Measurements from ENCODE around the gene ARV1. TPM values are rescaled to one million over a fixed set of nuclear protein-coding genes. Genes with fewer than 3 reads are reported as not detected.

Gene ARV1
- total and polyA plus RNA-seq, 2 experiments from 2014 or later = 10.4 to 20.0 TPM

- no peak for TF ChIP-seq ZNF462 (CRISPR knock-in tag; IDR thresholded peaks at IDR 0.05)
- TF ChIP-seq CREB1 (CRISPR knock-in tag; IDR thresholded peaks at IDR 0.05; ENCODE audit: low read depth) = no peak
- no peak for TF ChIP-seq STAT1 (IDR thresholded peaks at IDR 0.05; ENCODE audit: unreplicated experiment)
Observed at GRCh38 chr1:230986976-230987375, 8.1 kb downstream of the ARV1 start (continued).

- 0 out of 2 replicates have a peak, but pooled peaks cover 3% of the 10 kb centered on the region for H3K79me2 ChIP-seq (replicated peaks; ENCODE audit: insufficient read depth)
- Mint-ChIP-seq H3K4me3 (no peak overlapping the region), H3K9me3 (no peaks in the 10 kb centered on the region; the same call in 2 of the 3 replicates), H3K27ac (no peak overlapping the region), H3K27me3 (ENCODE audit: insufficient read depth, low read depth, poor library complexity) (peaks cover 4% of the 10 kb centered on the region), H3K36me3 (ENCODE audit: low read depth) (peaks cover 9% of the 10 kb centered on the region; the same call in 2 of the 3 replicates), H3K4me1 (peaks cover 22% of the 10 kb centered on the region)
- ATAC-seq = no peak
- H3K27me3 ChIP-seq (ENCODE audit: insufficient read depth) = peaks cover 64% of the 10 kb centered on the region
- no peaks in the 10 kb centered on the region for H3F3A ChIP-seq (replicated peaks; ENCODE audit: low read depth)
- H3K4me1 ChIP-seq (ENCODE audit: insufficient read depth) = 0 out of 2 replicates have a peak, but pooled peaks cover 13% of the 10 kb centered on the region
- H3K4me3 ChIP-seq = no peak overlapping the region
- H3K9me2 ChIP-seq (ENCODE audit: insufficient read depth) = no peaks in the 10 kb centered on the region
- H3K36me3 ChIP-seq (ENCODE audit: insufficient read depth) = no peaks in the 10 kb centered on the region
- H3K27ac ChIP-seq (ENCODE audit: low read depth) = no peak overlapping the region
- H3K4me2 ChIP-seq = no peak overlapping the region
- peaks cover 76% of the 10 kb centered on the region for H4K20me1 ChIP-seq (replicated peaks; ENCODE audit: insufficient read depth)
- no peak overlapping the region for H2AFZ ChIP-seq
- DNase-seq (ENCODE audit: low spot score) = no peak
- no peak for TF ChIP-seq ZNF114 (CRISPR knock-in tag; IDR thresholded peaks at IDR 0.05)
- TF ChIP-seq EZH2 (IDR thresholded peaks at IDR 0.05; ENCODE audit: low read depth, unreplicated experiment) = no peak
- no peak for TF ChIP-seq EZH2phosphoT487 (IDR thresholded peaks at IDR 0.05; ENCODE audit: unreplicated experiment)
- no peak for TF ChIP-seq ETS1 (IDR thresholded peaks at IDR 0.05)
- TF ChIP-seq ZNF331 (CRISPR knock-in tag; IDR thresholded peaks at IDR 0.05; ENCODE audit: low read depth) = no peak
- no peak for TF ChIP-seq POLR2AphosphoS5 (IDR thresholded peaks at IDR 0.05; ENCODE audit: low read depth)
- no peak for TF ChIP-seq REST (IDR thresholded peaks at IDR 0.05; ENCODE audit: unreplicated experiment)
Observed at GRCh38 chr1:230987448-230987847, 8.6 kb downstream of the ARV1 start.

Data from GM23338 (cell line).